Neural cell (in vitro differentiated cells): ENCODE data around the gene INSIG1. TPM values are rescaled to one million over a fixed set of nuclear protein-coding genes. Genes with fewer than 3 reads are reported as not detected.

ENCODE experiments used
- H2AFZ ChIP-seq: fragments of 200-600, 300-800 bp; sonication (generic), shearing (Covaris generic); 2 replicates; pipeline ENCODE4 v1.6.0; 2014; ENCODE audit warnings: low read depth, mild to moderate bottlenecking, antibody characterized with exemption, low read length, moderate library complexity
- H3F3A ChIP-seq: fragments of 200-600 bp; shearing (Covaris generic); 2 replicates; pipeline ENCODE4 v1.6.1; 2016; ENCODE audit warnings: mild to moderate bottlenecking, moderate library complexity, mixed read lengths, antibody characterized with exemption, low read length; ENCODE audit not compliant: insufficient read depth, poor library complexity, severe bottlenecking
- H3K27ac ChIP-seq: fragments of 200-600, 300-800 bp; sonication (generic), shearing (Covaris generic); 2 replicates; pipeline ENCODE4 v1.5.1; 2014; ENCODE audit warnings: mild to moderate bottlenecking, low read length, moderate library complexity
- H3K27me3 ChIP-seq: fragments of 300-800, 200-600 bp; sonication (generic), shearing (Covaris generic); 2 replicates; pipeline ENCODE4 v1.6.0; 2014; ENCODE audit warnings: mild to moderate bottlenecking, low read depth, low read length, moderate library complexity; ENCODE audit not compliant: insufficient read depth
- H3K36me3 ChIP-seq: fragments of 300-800, 200-600 bp; sonication (generic), shearing (Covaris generic); 2 replicates; pipeline ENCODE4 v1.5.1; 2014; ENCODE audit warnings: mild to moderate bottlenecking, antibody characterized with exemption, low read length, moderate library complexity; ENCODE audit not compliant: insufficient read depth
- H3K4me2 ChIP-seq: fragments of 300-800, 200-600 bp; sonication (generic), shearing (Covaris generic); 2 replicates; pipeline ENCODE4 v1.6.0; 2014; ENCODE audit warnings: mild to moderate bottlenecking, low read length
- H3K4me3 ChIP-seq: fragments of 300-800, 200-600 bp; sonication (generic), shearing (Covaris generic); 2 replicates; pipeline ENCODE4 v1.5.1; 2014; ENCODE audit warnings: mild to moderate bottlenecking, low read length, moderate library complexity
- H3K79me2 ChIP-seq: fragments of 200-600 bp; shearing (Covaris generic); replicated peaks from 2 replicates; pipeline ENCODE4 v1.6.0; 2014; ENCODE audit warnings: mild to moderate bottlenecking, low read length, moderate library complexity; ENCODE audit not compliant: insufficient read depth
- H3K9ac ChIP-seq: fragments of 300-800, 200-600 bp; sonication (generic), shearing (Covaris generic); 2 replicates; pipeline ENCODE4 v1.6.1; 2016; ENCODE audit warnings: mild to moderate bottlenecking, low read length, mixed read lengths
- H3K9me2 ChIP-seq: fragments of 200-600 bp; shearing (Covaris generic); 2 replicates; pipeline ENCODE4 v1.6.1; 2016; ENCODE audit warnings: mild to moderate bottlenecking, low read length, mixed read lengths; ENCODE audit not compliant: insufficient read depth
- H3K9me3 ChIP-seq: fragments of 200-600, 300-800 bp; sonication (generic), shearing (Covaris generic); 2 replicates; pipeline ENCODE4 v1.6.1; 2016; ENCODE audit warnings: mild to moderate bottlenecking, mixed run types, low read length, moderate library complexity, mixed read lengths
- H4K20me1 ChIP-seq: fragments of 200-600 bp; shearing (Covaris generic); 2 replicates; pipeline ENCODE4 v1.6.1; 2016; ENCODE audit warnings: mild to moderate bottlenecking, mixed run types; ENCODE audit not compliant: insufficient read depth
- CTCF ChIP-seq: fragments of 450-650 bp; IDR thresholded peaks from 2 replicates; pipeline ENCODE4 v1.5.1; 2014; ENCODE audit warnings: antibody characterized with exemption, mild to moderate bottlenecking, moderate library complexity; ENCODE audit not compliant: poor library complexity, severe bottlenecking
- EP300 ChIP-seq: fragments of 450-650 bp; conservative IDR thresholded peaks from 2 replicates; pipeline ENCODE4 v1.6.1; 2014; ENCODE audit warnings: antibody characterized with exemption, mild to moderate bottlenecking, moderate library complexity; ENCODE audit not compliant: poor library complexity, severe bottlenecking
- EZH2 ChIP-seq: fragments of 200-600, 300-800 bp; shearing (Covaris generic), sonication (generic); IDR thresholded peaks from 2 replicates; pipeline ENCODE4 v1.6.1; 2014; ENCODE audit warnings: antibody characterized with exemption, low read length, borderline replicate concordance, mild to moderate bottlenecking; ENCODE audit not compliant: insufficient read depth, poor library complexity, severe bottlenecking
- MXI1 ChIP-seq: fragments of 450-650 bp; conservative IDR thresholded peaks from 2 replicates; pipeline ENCODE4 v1.6.1; 2014; ENCODE audit warnings: antibody characterized with exemption, mild to moderate bottlenecking; ENCODE audit not compliant: poor library complexity, severe bottlenecking
- POLR2AphosphoS5 ChIP-seq: IDR thresholded peaks from 2 replicates; pipeline ENCODE4 v1.6.1; 2012
- RAD21 ChIP-seq: fragments of 450-650 bp; conservative IDR thresholded peaks from 2 replicates; pipeline ENCODE4 v1.6.1; 2014; ENCODE audit warnings: antibody characterized with exemption, mild to moderate bottlenecking, moderate library complexity
- REST ChIP-seq: IDR thresholded peaks from 2 replicates; pipeline ENCODE4 v1.6.1; 2012; ENCODE audit warnings: borderline replicate concordance
- SMC3 ChIP-seq: fragments of 450-650 bp; conservative IDR thresholded peaks from 2 replicates; pipeline ENCODE4 v1.6.1; 2014; ENCODE audit warnings: antibody characterized with exemption, mild to moderate bottlenecking, moderate library complexity; ENCODE audit not compliant: poor library complexity
- TAF1 ChIP-seq: IDR thresholded peaks from 2 replicates; pipeline ENCODE4 v1.6.1; 2012; ENCODE audit warnings: low read depth
- polyA plus RNA-seq: library from polyadenylated mRNA; depleted of rRNA; stranded (reverse); fragments of >200 nt; gene quantifications from 2 replicates; pipeline ENCODE4 v1.2.3, GENCODE V29; 2014

INSIG1 gene
- polyA plus RNA-seq, 1 donor from 2014 or later = 71.0 TPM

DNA sequence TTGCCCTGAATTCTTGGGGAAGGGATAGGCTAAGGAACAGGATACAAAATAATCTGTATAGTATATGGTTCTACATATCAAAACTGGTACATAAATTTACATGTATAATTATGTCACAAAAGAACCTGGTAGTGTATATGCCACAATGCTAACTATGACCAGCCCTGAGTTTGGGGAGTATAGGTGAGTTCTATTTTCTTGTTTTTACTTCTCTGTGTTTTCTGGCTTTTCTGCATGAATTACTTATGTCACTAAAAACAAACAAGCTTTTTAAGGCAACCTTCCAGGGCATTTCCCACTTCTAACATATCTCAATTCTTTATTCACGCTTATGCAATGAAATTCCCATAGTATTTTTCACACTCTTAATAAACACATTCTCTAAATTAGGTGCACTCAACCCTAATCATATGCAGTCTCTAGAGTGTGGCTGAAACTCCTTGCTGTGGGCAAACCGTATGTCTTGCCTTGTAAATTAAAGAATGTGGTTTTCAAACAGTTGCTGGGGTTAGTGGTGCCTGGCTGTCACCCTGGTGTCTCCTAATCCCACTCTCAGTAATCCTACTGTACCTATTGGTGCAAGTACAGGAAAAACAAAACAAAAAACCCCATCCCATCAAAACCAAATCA lies 14.0 kb upstream of the INSIG1 start:
- Histone ChIP-seq H2AFZ (no peak overlapping the region), H3K4me2 (no peak overlapping the region), H3K9me2 (no peaks in the 10 kb centered on the region), H3K27ac (no peak overlapping the region), H3K27me3 (no peaks in the 10 kb centered on the region), H3K79me2 (no peaks in the 10 kb centered on the region), H4K20me1 (no peaks in the 10 kb centered on the region), H3K36me3 (no peaks in the 10 kb centered on the region), H3K9ac (no peak overlapping the region), H3K9me3 (no peaks in the 10 kb centered on the region), H3F3A (no peaks in the 10 kb centered on the region), H3K4me3 (no peak overlapping the region)
- TF ChIP-seq REST = no peak
- no peak for TF ChIP-seq TAF1
- no peak for TF ChIP-seq SMC3
- no peak for TF ChIP-seq POLR2AphosphoS5
- no peak for TF ChIP-seq MXI1
- TF ChIP-seq EP300 = no peak
- TF ChIP-seq RAD21 = no peak
- TF ChIP-seq EZH2 = no peak
- no peak for TF ChIP-seq CTCF

DNA sequence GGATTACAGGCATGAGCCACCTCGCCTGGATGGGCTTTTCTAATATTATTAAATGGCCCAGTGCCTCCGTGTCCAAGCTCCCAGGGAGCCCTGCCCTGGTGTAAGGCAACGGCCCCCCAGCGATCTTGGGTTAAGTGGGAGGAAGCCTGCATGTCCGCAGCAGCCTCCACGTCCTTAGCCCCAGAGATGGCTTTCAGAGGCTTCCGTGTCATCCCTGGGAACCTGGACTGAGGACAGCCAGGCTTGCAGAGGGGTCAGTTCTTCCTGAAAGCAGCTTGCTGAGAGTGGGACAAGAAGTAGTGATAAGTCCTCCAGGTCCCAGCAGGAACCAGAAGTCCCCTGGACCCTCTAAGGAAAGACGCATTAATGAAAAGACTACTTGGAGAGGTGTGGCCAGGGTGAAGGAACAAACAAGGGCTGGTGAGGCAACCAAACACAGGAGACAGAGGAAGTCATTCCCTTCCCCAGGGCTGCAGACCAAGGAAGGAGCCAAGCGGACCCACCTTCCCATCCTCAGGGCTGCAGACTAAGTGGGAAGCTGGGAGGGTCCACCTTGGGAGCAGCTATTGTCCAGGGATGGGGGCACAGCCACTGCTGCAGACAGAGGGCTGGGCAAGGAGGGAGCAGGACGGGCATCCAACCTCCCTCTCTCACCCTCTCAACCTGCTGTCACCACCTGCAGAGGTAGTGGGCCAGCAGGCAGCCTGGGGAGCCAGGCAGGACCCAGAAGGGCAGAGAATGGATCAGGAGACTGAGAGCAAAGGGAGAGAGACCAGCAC lies 13.0 kb upstream of the INSIG1 start:
- Histone ChIP-seq H3K9me3 (no peaks in the 10 kb centered on the region), H2AFZ (no peak overlapping the region), H3K36me3 (no peaks in the 10 kb centered on the region), H3K9me2 (no peaks in the 10 kb centered on the region), H3K27ac (no peak overlapping the region), H3K4me2 (no peak overlapping the region), H3K79me2 (no peaks in the 10 kb centered on the region), H3K4me3 (no peak overlapping the region), H3F3A (no peaks in the 10 kb centered on the region), H3K9ac (no peak overlapping the region), H3K27me3 (no peaks in the 10 kb centered on the region), H4K20me1 (no peaks in the 10 kb centered on the region)
- TF ChIP-seq SMC3 = no peak
- no peak for TF ChIP-seq RAD21
- TF ChIP-seq MXI1 = no peak
